Heart right ventricle (tissue), 16 donors: ENCODE measurements around the gene PSMA3. TPM values are rescaled to one million over a fixed set of nuclear protein-coding genes. Genes with fewer than 3 reads are reported as not detected.
A peak's percentile ranks its signal among the peaks of the same experiment; 100 is the strongest.

ENCODE experiments used
- ATAC-seq, 8 donors: fragments of 200-7000 bp; cut with Tn5 transposase; one replicate each; pipeline ENCODE4 v1.9.1; 2020; ENCODE audit warnings: mild to moderate bottlenecking in 8 of 8, moderate library complexity in 8 of 8, moderate number of reproducible peaks in 1 of 8
- DNase-seq, 2 donors: peaks; one replicate each; pipeline ENCODE4 v3.0.0-alpha.2; 2020
- H3K27ac ChIP-seq, 10 donors: fragments of 200-600 bp; sonication (generic) in 2 of 10; one replicate each; pipeline versions ENCODE4 v1.5.0 to v1.8.0; 2020 to 2022; ENCODE audit warnings: mild to moderate bottlenecking in 3 of 10
- H3K27me3 ChIP-seq, 7 donors: fragments of 200-600 bp; one replicate each; pipeline ENCODE4 v1.8.0; 2021 to 2022; ENCODE audit warnings: mild to moderate bottlenecking in 2 of 7
- H3K36me3 ChIP-seq, 9 donors: fragments of 200-600 bp; sonication (generic) in 1 of 9; one replicate each; pipeline versions ENCODE4 v1.5.0 to v1.8.0; 2020 to 2022; ENCODE audit warnings: mild to moderate bottlenecking in 2 of 9
- H3K4me1 ChIP-seq, 9 donors: fragments of 200-600 bp; sonication (generic) in 1 of 9; one replicate each; pipeline versions ENCODE4 v1.5.0 to v1.8.0; 2020 to 2022; ENCODE audit warnings: mild to moderate bottlenecking in 4 of 9
- H3K4me3 ChIP-seq, 10 donors: fragments of 200-600 bp; sonication (generic) in 2 of 10; one replicate each; pipeline versions ENCODE4 v1.5.0 to v1.8.0; 2020 to 2022; ENCODE audit warnings: mild to moderate bottlenecking in 7 of 10, moderate library complexity in 2 of 10
- H3K9me3 ChIP-seq, 11 donors: fragments of 200-600 bp in 10 of 11; sonication (generic) in 2 of 11; one replicate each; pipeline versions ENCODE4 v1.5.0 to v1.8.0; 2013 to 2022; ENCODE audit warnings: mild to moderate bottlenecking in 2 of 11, control low read depth in 1 of 11, moderate library complexity in 1 of 11
- CTCF ChIP-seq, 9 donors: fragments of 200-600 bp; sonication (generic) in 2 of 9; IDR thresholded peaks; one replicate each; pipeline versions ENCODE4 v1.5.0 to v1.8.0; 2021 to 2022; ENCODE audit warnings: antibody characterized with exemption in 9 of 9, mild to moderate bottlenecking in 5 of 9, moderate library complexity in 1 of 9
- WGBS, 2 donors: extraction: QIAGEN DNeasy Blood & Tissue Kit; methylation state at CpG; one replicate each; pipeline ENCODE4 v1.1.7; 2013; ENCODE audit warnings: inconsistent platforms in 1 of 2; 5-methylcytosine and 5-hydroxymethylcytosine counted together
- intact Hi-C, 10 donors: fragments of 100-400 bp; cut with DNase I; formaldehyde crosslinking; loops; one replicate each; pipeline versions ENCODE4 v1.11.1 to v1.14.2; 2022
- long read RNA-seq, 3 donors: library from polyadenylated mRNA; unstranded; transcript quantifications; one replicate each; pipeline ENCODE4 v2.0.0, GENCODE V29; 2020 to 2021
- polyA plus RNA-seq, 2 donors: library from polyadenylated mRNA; stranded (reverse); fragments of 200-250 nt; gene quantifications; one replicate each; pipeline ENCODE4 v1.2.3, GENCODE V29; 2013
- total RNA-seq, 10 donors: library from RNA; stranded (reverse); fragmentation: NEBNext Ultra II Directional in 3 of 10; extraction: Animal tissue kit (Norgen Biotek cat#: 25700) in 3 of 10; gene quantifications; one replicate each; pipeline versions ENCODE4 v1.2.1 to v1.2.4, GENCODE V29; 2021 to 2023
- donor health status: Arrhythmogenic right ventricular cardiomyopathy.
- donor health status: ischemic (EF 13 %, LVEDD 7.1; RV severe dilation, severe dysfunction).
- donor health status: healthy with polysubstance abuse.
- donor health status: DM: no; HTN: yes; CAD: no.
- donor health status: DM: no; HTN: no; CAD: no.
- donor health status: ischemic (EF 25% LVEDD 6.9; RV normal size, moderate dysfunction).
- donor health status: ischemic (EF 25% LVEDD 5.7; RV mildly dilated, moderate dysfunction).
- donor health status: healthy.
- donor health status: DM: yes; HTN: yes; CAD: no.
- donor health status: Ischemic cardiomyopathy.
- donor health status: ischemic (EF 35%, LVEDD 5.7; RV mildly dilated, moderate dysfunction).
- donor health status: nonischemic (EF 11% LVEDD 7.7; RV severe dilation, severe dysfunction).
- donor health status: DM: yes; HTN: yes; CAD: no.
- donor health status: PGD.
- donor health status: ischemic (EF 29% LVEDD 5.4; RV normal size, mild dysfunction).
- donor health status: nonischemic (EF 23%, LVEDD 6.1; RV moderate dilation, normal function).

The PSMA3 gene
- total RNA-seq (100 to 1,000 TPM; 122 to 235 (median 150) TPM), polyA plus RNA-seq (100 to 1,000 TPM; 207 to 227 TPM)
- long read RNA-seq, donor 1, transcript PSMA3-201 (11 exons, 970 nt) = major isoform, 46 of 61 reads
- long read RNA-seq, donor 1, partial matches to known transcripts = 3 of 61 reads
- long read RNA-seq, donor 1, other reads (novel, unspliced or antisense) = 8 of 61 reads
- long read RNA-seq, donor 2, transcript PSMA3-201 (11 exons, 970 nt) = major isoform, 62 of 82 reads
- long read RNA-seq, donor 2, transcript PSMA3-212 (3 exons, 730 nt) = minor isoform, 5 of 82 reads
- long read RNA-seq, donor 2, partial matches to known transcripts = 0 of 82 reads
- long read RNA-seq, donor 2, other reads (novel, unspliced or antisense) = 15 of 82 reads
- long read RNA-seq, donor 3, transcript PSMA3-201 (11 exons, 970 nt) = major isoform, 33 of 43 reads
- long read RNA-seq, donor 3, partial matches to known transcripts = 1 of 43 reads
- long read RNA-seq, donor 3, other reads (novel, unspliced or antisense) = 9 of 43 reads

GRCh38 chr14:58244556-58245387 is at the start of gene PSMA3:
TSS of gene PSMA3 (plus strand) at chr14:58244843. CDS start at chr14:58244921, 78 bp downstream.
- H3K27me3 ChIP-seq = no peaks in the 10 kb centered on the region
- H3K9me3 ChIP-seq = no peaks in the 10 kb centered on the region
- peak in 2 of 9 donors; percentile 25 to 30 for TF ChIP-seq CTCF (IDR thresholded peaks at IDR 0.05)
- ATAC-seq (peak; percentile 94 to 99 (median 96)), DNase-seq (peak; percentile 97 to 98)
- peaks cover 0 to 27% (median 3%) of the 10 kb centered on the region in 9 donors for H3K36me3 ChIP-seq
- peaks cover 7 to 45% (median 34%) of the 10 kb centered on the region in 9 donors for H3K4me1 ChIP-seq
- H3K4me3 ChIP-seq = peak within 1 kb of the TSS; percentile 60 to 95 (median 82)
- intact Hi-C loops = loop anchor here in 9 of 10 donors (1.0 to 10.0 kb wide), 5 partner anchors 42 to 54 kb away; partner anchors contain the start of genes ARID4A (in 9 of the 9) and ACTR10 (in 2 of the 9)
- peak within 1 kb of the TSS; percentile 89 to 98 (median 94) for H3K27ac ChIP-seq
- 0% methylated on average over 50 of the region's 50 CpGs for WGBS, 2 donors

- no peak for TF ChIP-seq CTCF (IDR thresholded peaks at IDR 0.05)
- Histone ChIP-seq H3K4me3 (no peak overlapping the region), H3K9me3 (no peaks in the 10 kb centered on the region), H3K4me1 (peaks cover 0 to 22% (median 11%) of the 10 kb centered on the region in 9 donors), H3K27me3 (no peaks in the 10 kb centered on the region), H3K36me3 (no peaks in the 10 kb centered on the region), H3K27ac (no peak overlapping the region)
- WGBS, 2 donors = 90 to 100% methylated on average over 1 of the region's 1 CpG
- ATAC-seq (no peak), DNase-seq (no peak)
- intact Hi-C loops = no loop called here
Observed at GRCh38 chr14:58196198-58196597, 48.4 kb upstream of the PSMA3 start.

GRCh38 chr14:58198086-58198485 is 46.6 kb upstream of the PSMA3 start:
- H3K27me3 ChIP-seq = no peaks in the 10 kb centered on the region
- no peak overlapping the region for H3K4me3 ChIP-seq
- no peak for ATAC-seq
- H3K4me1 ChIP-seq = peaks cover 0 to 27% (median 17%) of the 10 kb centered on the region in 9 donors
- DNase-seq = no peak
- intact Hi-C loops = no loop called here
- H3K27ac ChIP-seq = no peak overlapping the region
- no peak for TF ChIP-seq CTCF (IDR thresholded peaks at IDR 0.05)
- peaks cover 0 to 7% (median 0%) of the 10 kb centered on the region in 9 donors for H3K36me3 ChIP-seq
- 95 to 98% methylated on average over 5 of the region's 5 CpGs for WGBS, 2 donors
- no peaks in the 10 kb centered on the region for H3K9me3 ChIP-seq
